ENCODE data around the gene CRMP1.

The CRMP1 gene

GRCh38 chr4:5893004-5893580 lies at the start of gene CRMP1:
CRMP1 (minus strand) TSS chr4:5893086; CDS start chr4:5892969, 117 bp downstream.
- DNase-seq = peak; percentile 34

- DNase-seq = no peak
Observed at GRCh38 chr4:5941601-5942000, 48.7 kb upstream of the CRMP1 start.

DNA sequence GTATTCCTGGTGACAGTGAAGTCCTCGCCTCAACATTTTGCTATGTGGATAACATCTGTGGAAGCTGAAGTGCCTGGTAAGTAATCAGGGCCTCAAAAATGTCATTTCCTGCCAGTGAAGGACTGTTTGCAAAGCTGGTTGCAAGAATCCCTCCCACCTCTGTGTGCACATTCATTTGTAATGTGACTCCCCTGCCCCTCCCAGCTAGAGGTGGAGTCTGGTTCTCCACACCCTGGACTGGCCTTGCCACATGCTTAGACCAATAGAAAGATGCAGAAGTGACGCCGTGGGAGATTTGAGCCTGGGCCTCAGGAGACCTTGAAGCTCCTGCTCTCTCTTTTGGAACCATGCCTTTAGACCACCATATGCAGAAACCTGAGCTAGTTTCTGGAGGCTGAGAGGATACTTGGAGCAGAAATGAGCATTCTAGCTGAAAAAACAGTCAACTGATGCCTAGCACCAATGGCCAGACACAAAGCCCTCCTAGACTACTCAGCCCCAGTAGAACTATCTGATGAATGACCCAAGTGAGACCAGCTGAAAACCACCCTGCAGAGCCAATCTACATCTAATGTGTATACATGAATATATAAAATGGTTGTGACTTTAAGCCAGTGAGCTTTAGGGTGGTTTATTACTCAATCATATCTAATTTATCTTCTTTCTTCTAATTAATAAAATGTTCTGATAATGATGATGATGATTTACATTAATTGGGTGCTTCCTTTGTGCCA lies 47.8 kb upstream of the CRMP1 start:
- DNase-seq = no peak

- DNase-seq = no peak
Observed at GRCh38 chr4:5933996-5934831, 41.3 kb upstream of the CRMP1 start.

DNA sequence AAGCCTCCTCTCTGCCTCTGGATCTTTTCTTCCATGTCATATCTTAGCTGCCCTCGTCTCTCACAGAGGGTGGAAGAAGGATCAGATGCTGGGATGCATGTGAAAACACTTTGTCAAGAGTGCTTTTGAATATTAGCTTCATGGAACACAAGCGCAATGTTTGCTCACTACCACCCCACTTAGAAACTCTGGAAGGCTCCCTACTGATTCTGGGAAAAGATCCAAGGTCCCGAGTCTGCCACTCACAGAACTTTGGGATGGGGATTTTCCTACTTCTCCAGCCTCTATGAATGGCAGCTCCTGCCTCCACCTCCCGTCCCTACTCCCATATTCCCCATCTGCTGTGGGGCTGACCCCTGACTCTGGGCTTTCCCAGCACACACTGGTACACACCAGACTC lies 40.2 kb upstream of the CRMP1 start:
- DNase-seq = no peak

DNA sequence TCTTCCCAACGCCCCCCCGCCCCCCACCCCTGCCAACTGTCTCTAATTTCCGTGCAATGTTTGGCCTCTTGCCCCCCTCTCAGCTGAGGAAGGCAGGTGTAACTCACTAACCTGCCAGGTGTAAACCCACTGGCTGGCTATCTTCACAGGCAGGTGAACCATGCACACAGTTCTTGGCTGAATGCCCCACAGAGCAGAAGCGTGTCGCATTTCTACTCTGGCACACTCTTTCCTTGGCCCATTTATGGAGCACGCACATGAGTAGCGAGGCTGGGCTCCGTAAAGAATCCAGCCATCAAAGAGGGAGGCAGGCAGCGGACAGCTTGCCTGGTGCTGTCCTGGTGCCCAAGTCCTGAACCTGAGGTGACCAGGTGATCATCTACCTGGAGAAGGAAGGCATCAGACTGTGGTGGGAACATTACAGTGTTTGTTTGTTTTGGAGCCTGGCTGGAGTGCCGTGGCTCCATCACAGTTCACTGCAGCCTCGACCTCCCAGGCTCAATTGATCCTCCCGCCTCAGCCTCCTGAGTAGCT lies 39.2 kb upstream of the CRMP1 start:
- no peak for DNase-seq

DNA sequence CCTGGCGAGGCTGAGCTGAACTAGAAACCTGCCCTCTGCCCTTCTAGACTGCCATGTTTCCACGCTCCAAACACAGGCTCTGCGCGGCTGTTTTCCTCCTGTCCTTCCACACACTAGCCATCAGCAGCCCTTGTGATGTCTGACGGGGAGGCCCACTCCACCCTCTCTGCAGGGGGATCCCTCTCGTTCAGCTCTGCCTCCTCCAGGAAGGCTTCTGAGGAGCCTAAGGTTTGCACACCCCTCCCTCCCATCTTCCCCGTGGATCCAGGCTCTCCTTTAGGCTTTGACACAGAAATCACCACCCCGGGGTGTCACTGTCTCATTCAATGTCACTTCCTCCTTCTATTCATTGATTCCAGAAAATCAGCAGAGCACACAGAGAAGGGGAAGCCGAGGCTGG lies 38.6 kb upstream of the CRMP1 start:
- DNase-seq = no peak

DNA sequence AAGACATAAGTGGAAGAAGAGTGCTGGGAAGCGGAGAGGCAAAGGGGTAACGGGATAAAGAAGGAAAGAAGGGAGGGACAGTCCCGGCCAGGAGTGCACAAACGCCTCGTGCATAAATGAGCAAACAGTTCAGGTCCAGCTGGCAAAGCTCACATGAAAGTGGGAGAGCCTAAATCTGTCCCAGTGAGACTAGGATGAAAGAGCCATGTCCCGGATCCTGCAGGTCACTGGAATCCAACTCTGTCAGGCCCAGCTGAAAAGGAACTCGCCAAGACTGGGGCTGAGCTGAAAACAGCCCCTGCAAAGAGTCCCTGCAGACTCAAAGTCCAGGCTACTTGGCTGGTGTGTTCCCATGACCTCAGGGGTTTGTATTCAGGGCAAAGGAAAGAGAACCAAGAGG lies 38.0 kb upstream of the CRMP1 start:
- no peak for DNase-seq

GRCh38 chr4:5930456-5930855 lies 37.6 kb upstream of the CRMP1 start:
- no peak for DNase-seq

- DNase-seq = no peak
Observed at GRCh38 chr4:5928844-5929420, 36.0 kb upstream of the CRMP1 start.

GRCh38 chr4:5928274-5928673 lies 35.4 kb upstream of the CRMP1 start:
- no peak for DNase-seq

DNA sequence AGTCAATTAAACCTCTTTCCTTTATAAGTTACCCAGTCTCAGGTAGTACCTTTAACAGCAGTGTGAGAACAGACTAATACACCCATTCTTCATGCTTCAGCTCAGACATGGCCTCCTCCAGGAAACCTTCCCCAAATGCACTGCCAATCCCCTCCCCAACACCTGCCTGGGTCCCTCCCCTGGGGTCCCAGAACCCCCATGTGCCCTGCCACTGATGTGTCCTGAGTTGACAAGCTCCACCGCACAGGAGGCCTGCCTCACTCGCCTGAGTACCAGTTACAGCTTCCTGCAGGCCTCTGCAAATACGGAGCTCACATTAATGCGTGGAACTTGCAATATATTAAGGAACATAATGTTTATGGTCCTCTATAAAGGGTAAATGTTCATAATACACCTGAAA lies 34.9 kb upstream of the CRMP1 start:
- DNase-seq = no peak

GRCh38 chr4:5927116-5927515 lies 34.2 kb upstream of the CRMP1 start:
- DNase-seq = no peak

DNA sequence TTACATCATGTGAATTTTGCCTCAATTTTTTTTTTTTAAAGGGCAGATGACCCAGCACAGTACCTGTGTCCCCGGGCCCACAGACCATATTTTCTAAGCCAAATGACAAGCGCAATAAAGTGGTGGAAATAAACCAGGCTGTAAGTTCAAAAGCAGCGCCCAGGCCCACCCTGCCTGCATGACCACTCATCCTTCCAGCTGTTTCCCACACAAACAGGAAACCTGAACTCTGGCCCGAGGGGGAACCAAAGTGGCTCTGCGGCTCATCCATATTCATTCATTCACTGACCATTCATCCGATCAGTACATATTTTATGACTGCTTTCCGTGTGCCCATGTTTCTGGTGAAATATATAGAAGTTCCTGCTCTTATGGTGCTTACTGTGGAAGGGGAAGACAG lies 33.7 kb upstream of the CRMP1 start:
- no peak for DNase-seq

DNA sequence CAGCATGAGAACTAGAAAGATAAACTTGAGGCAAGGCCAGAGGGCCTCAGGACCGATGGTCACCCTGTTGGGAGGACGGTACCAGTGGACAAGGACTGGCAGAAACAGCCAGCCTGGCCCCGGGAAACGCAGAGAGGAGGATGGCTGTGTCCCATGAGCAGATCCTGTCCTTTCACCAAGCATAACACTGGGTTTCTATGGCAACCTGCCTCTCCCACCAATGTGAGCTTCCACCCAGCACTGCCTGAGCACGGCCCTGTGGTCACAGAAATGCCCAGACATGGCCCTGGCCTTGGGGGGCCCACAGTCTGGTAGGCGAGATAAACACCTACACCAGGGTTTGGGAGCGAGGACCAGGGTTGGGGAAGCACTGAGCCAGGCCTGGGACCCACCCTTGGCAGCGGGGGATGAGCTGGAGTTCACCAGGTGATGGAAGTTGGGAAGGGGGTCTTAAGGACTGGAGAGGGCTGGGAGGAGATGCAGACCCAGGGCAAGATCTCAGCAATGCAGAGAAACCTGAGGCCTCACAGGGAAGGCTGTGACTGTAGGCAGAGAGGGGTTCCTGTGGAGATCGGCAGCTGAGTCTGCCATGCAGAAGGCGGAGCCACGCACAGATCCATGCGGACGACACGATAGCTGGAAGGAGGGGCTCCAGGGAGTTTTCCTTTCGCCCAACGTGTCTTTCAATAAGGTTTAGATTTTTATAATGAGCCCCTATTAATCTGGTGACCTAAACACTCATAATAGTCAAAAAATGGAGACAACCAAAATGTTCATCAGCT lies 32.7 kb upstream of the CRMP1 start:
- DNase-seq = no peak

DNA sequence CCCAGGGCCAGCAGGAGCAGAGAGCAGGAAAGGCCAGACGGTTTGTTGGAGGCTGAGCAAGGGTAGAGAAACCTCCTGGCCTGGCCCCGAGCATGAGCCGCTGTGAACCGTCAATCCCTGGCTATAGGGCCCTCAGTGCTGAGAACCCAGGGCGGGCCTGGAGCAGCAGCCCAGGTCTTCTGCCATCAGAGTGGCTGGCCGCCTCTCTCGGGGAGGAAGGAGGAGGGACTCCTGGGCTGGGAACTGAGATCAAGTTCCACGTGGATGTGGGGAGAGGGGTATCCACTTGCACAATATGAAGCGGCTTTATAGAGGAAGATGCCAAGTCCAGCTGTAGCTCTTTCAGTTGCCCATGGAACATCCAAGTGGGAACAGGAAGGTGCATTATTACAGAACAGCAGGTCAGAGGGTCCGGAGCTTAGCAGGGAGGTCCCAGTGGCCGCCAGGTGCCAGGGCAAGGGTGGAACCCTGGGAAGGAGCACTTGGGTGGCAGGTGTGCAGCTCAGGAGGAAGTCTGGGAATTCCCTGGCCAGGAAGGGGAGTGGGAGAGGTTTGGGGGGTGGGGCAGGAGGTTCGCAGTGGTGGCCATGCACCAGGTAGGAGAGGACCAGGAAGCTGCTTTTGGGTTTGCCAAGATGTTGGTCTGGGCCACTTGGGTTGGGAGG lies 31.7 kb upstream of the CRMP1 start:
- DNase-seq = no peak

DNA sequence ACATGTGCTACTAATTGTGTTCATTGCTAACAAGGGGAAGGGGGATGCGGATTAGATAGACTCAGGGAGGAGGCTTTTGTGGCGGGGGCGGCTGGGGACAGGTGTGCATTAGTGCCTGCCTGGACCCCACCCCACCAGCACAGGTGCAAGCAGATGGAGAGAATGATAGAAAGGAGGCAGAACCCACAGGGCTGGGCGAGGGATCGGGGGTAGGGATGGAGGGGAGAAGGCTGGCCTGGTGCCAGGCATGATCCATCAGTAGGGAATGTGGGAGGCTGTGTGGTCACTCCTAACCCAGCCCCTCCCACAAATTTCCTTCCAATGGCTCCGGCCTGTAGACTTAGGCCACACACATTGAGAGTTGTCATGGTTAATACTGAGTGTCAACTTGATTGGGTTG lies 30.5 kb upstream of the CRMP1 start:
- no peak for DNase-seq

- no peak for DNase-seq
Observed at GRCh38 chr4:5922556-5922955, 29.7 kb upstream of the CRMP1 start.

- no peak for DNase-seq
Observed at GRCh38 chr4:5921981-5922380, 29.1 kb upstream of the CRMP1 start.

GRCh38 chr4:5921101-5921980 lies 28.5 kb upstream of the CRMP1 start:
- DNase-seq = no peak

DNA sequence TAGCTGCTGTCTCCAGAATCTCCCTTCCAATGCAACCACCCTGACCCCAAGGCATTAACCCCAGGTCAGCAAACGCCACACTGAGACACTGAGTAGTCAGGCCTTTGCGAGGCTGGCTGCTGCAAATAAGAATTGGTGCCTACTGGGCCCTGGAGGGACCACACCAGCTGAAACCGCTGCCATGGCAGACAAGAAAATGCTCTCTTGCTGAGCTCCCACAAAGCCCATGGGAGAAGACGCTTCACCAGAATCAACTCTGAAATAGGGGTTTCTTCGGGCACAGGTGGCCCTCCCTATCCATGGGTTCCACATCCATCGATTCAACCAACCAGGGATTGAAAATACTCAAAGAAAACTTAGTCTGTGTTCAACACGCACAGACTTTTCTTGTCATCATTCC lies 26.7 kb upstream of the CRMP1 start:
- DNase-seq = no peak

Measured in 8988T (cell line).